Activated B cell treated with CpG ODN at 0.5 μM for 24 hours (primary cell): Measurements from ENCODE around the gene LINC00305. TPM values are rescaled to one million over a fixed set of nuclear protein-coding genes. Genes with fewer than 3 reads are reported as not detected.

Experiments used
- ATAC-seq: fragments of 200-7000 bp; cut with Tn5 transposase; one replicate; pipeline ENCODE4 v1.10.0; 2021; ENCODE audit warnings: low read depth, mild to moderate bottlenecking, moderate library complexity
- CTCF ChIA-PET: fragments of 350-600 bp; sonication (Branson Sonifier 250); formaldehyde crosslinking; loops from one replicate; lab custom pipeline; 2021; ENCODE audit warnings: antibody characterized with exemption; lab: Charles Lee
- POLR2A ChIA-PET: fragments of 350-600 bp; sonication (Branson Sonifier 250); formaldehyde crosslinking; loops from one replicate; lab custom pipeline; 2021; ENCODE audit warnings: antibody characterized with exemption; lab: Charles Lee
- DNase-seq: peaks from one replicate; pipeline ENCODE4 v3.0.0; 2022
- H3K27ac Mint-ChIP-seq: one replicate; pipeline ENCODE4 v1.8.0; 2020; ENCODE audit warnings: mixed read lengths
- H3K27me3 Mint-ChIP-seq: one replicate; pipeline ENCODE4 v1.8.0; 2021; ENCODE audit warnings: mixed read lengths
- H3K36me3 Mint-ChIP-seq: one replicate; pipeline ENCODE4 v1.8.0; 2021; ENCODE audit warnings: low read depth, mixed read lengths
- H3K4me1 Mint-ChIP-seq: one replicate; pipeline ENCODE4 v1.8.0; 2021; ENCODE audit warnings: mixed read lengths
- H3K4me3 Mint-ChIP-seq: one replicate; pipeline ENCODE4 v1.8.0; 2020; ENCODE audit warnings: mild to moderate bottlenecking, mixed read lengths
- H3K9me3 Mint-ChIP-seq: one replicate; pipeline ENCODE4 v1.8.0; 2020; ENCODE audit warnings: mixed read lengths
- CTCF ChIP-seq: fragments of 200-600 bp; IDR thresholded peaks from one replicate; pipeline ENCODE4 v1.8.0; 2022; ENCODE audit warnings: antibody characterized with exemption, mild to moderate bottlenecking
- intact Hi-C: fragments of 100-400 bp; cut with micrococcal nuclease; formaldehyde crosslinking; loops from one replicate; pipeline ENCODE4 v1.15.1; 2024
- total RNA-seq: library from RNA; stranded (reverse); gene quantifications from 2 replicates; pipeline ENCODE4 v1.2.3, GENCODE V29; 2022

The LINC00305 gene
- total RNA-seq, 1 donor from 2014 or later, result not detected

- CTCF ChIA-PET, result no interaction called here
These were observed 53.8 kb downstream of the LINC00305 start for GRCh38 chr18:64095056-64095455.

GRCh38 chr18:64094210-64094609 lies 54.7 kb downstream of the LINC00305 start:
- TF ChIP-seq CTCF, result no peak
- ChIA-PET CTCF (no interaction called here), POLR2A (no interaction called here)
- DNase-seq (no peak), ATAC-seq (no peak)
- H3K36me3 Mint-ChIP-seq, result no peaks in the 10 kb centered on the region
- no peak overlapping the region for H3K4me3 Mint-ChIP-seq
- no peaks in the 10 kb centered on the region for H3K4me1 Mint-ChIP-seq
- H3K27ac Mint-ChIP-seq, result no peak overlapping the region
- intact Hi-C loops, result no loop called here
- H3K27me3 Mint-ChIP-seq, result peaks cover 6% of the 10 kb centered on the region
- no peaks in the 10 kb centered on the region for H3K9me3 Mint-ChIP-seq

More at GRCh38 chr18:64095056-64095455, 53.8 kb downstream of the LINC00305 start:
- intact Hi-C loops, result loop anchor here (5.0 kb wide), 1 partner anchor 997 kb away; no protein-coding TSS in a partner anchor
- no peak overlapping the region for H3K27ac Mint-ChIP-seq
- H3K9me3 Mint-ChIP-seq, result no peaks in the 10 kb centered on the region
- H3K27me3 Mint-ChIP-seq, result peaks cover 6% of the 10 kb centered on the region
- DNase-seq, result no peak
- TF ChIP-seq CTCF, result no peak
- no peak for ATAC-seq
- H3K36me3 Mint-ChIP-seq, result no peaks in the 10 kb centered on the region
- H3K4me1 Mint-ChIP-seq, result no peaks in the 10 kb centered on the region
- POLR2A ChIA-PET, result no interaction called here
- H3K4me3 Mint-ChIP-seq, result no peak overlapping the region

DNA sequence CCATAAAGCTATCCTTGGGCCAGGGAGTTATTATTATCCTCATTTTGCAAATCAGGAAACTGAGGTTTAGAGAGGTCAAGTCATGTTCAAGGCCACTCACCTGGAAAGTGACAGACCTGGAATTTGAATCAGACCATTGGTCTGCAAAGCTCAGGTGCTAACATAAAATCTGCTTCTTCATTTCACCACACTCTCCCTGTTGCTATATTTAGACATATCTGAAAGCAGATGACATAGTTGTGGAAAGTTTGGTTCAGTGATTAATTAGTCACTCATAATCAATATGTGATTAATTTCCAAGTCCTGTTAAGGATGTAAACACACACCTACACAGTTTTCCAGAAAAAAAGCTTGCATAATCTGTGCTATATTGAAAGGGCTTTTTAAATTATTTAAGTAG lies 57.4 kb downstream of the LINC00305 start:
- CTCF ChIA-PET, result no interaction called here
- intact Hi-C loops, result no loop called here
- Mint-ChIP-seq H3K27me3 (peaks cover 6% of the 10 kb centered on the region), H3K4me1 (no peaks in the 10 kb centered on the region), H3K36me3 (no peaks in the 10 kb centered on the region), H3K27ac (no peak overlapping the region), H3K4me3 (no peak overlapping the region), H3K9me3 (no peaks in the 10 kb centered on the region)
- TF ChIP-seq CTCF, result no peak
- ATAC-seq (no peak), DNase-seq (no peak)
- POLR2A ChIA-PET, result no interaction called here

- ATAC-seq (no peak), DNase-seq (no peak)
- no peaks in the 10 kb centered on the region for H3K9me3 Mint-ChIP-seq
- peaks cover 6% of the 10 kb centered on the region for H3K27me3 Mint-ChIP-seq
- no peak overlapping the region for H3K4me3 Mint-ChIP-seq
- ChIA-PET POLR2A (no interaction called here), CTCF (no interaction called here)
- no peaks in the 10 kb centered on the region for H3K4me1 Mint-ChIP-seq
- H3K36me3 Mint-ChIP-seq, result no peaks in the 10 kb centered on the region
- no peak for TF ChIP-seq CTCF
- intact Hi-C loops, result no loop called here
- H3K27ac Mint-ChIP-seq, result no peak overlapping the region
These were observed 58.0 kb downstream of the LINC00305 start for GRCh38 chr18:64090876-64091275.

GRCh38 chr18:64083916-64084315 lies 65.0 kb downstream of the LINC00305 start:
- no peaks in the 10 kb centered on the region for H3K9me3 Mint-ChIP-seq
- ChIA-PET POLR2A (no interaction called here), CTCF (no interaction called here)
- H3K27ac Mint-ChIP-seq, result no peak overlapping the region
- no peaks in the 10 kb centered on the region for H3K4me1 Mint-ChIP-seq
- ATAC-seq, result no peak
- H3K36me3 Mint-ChIP-seq, result no peaks in the 10 kb centered on the region
- H3K27me3 Mint-ChIP-seq, result no peaks in the 10 kb centered on the region
- intact Hi-C loops, result no loop called here
- DNase-seq, result no peak
- H3K4me3 Mint-ChIP-seq, result no peak overlapping the region
- TF ChIP-seq CTCF, result no peak
